ENCODE results near the gene ORC4. TPM values are rescaled to one million over a fixed set of nuclear protein-coding genes. Genes with fewer than 3 reads are reported as not detected.
"Not testable (repeated sequence)": the region's sequence is repeated elsewhere in the genome, so short reads cannot be mapped to it uniquely, and the experiment has no call there.

ORC4 gene
- total and polyA plus RNA-seq, 2 donors (not counting 3 experiments of a cell fraction or from before 2014, with no cell fraction given): 25.2 to 27.0 TPM

DNA sequence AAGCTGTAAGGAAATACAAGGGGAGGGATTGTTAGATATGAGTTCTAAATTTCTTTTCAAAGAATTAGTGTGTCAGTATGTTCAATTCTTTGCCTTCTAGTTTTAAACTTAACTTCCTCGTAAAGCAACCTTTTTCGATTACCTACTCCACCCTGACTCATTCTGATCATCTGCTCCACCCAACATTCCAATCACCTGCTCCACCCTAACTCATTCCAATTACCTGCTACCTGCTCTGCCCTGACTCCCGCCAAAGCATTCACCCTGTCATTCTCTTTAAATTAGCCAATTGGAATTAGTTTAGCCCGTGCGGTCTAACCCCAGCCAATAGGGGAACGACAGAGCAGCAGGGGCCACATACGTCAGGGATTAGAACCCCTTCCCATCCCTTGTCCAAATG is 12.1 kb downstream of the ORC4 start:
- H4K20me1 ChIP-seq (replicated peaks; ENCODE audit: control insufficient read depth, extremely low read depth, insufficient read depth, low read length); intact Hi-C loops (cut with micrococcal nuclease); H3K9me3 ChIP-seq (replicated peaks; ENCODE audit: control insufficient read depth, insufficient read depth, low read length); CTCF ChIA-PET; H3K9me1 ChIP-seq (replicated peaks; ENCODE audit: control insufficient read depth, extremely low read depth, insufficient read depth, low read length); H3K4me2 ChIP-seq (ENCODE audit: insufficient read depth, low read length); DNase-seq (ENCODE audit: low read depth, low spot score); H3K36me3 ChIP-seq (ENCODE audit: control insufficient read depth in 2 of 2, extremely low read depth in 1 of 2, insufficient read depth in 2 of 2, low read length in 2 of 2); H3K27ac ChIP-seq (ENCODE audit: insufficient read depth, low read depth, low read length); POLR2A ChIA-PET; BruUV-seq (replicated peaks); H3K4me3 ChIP-seq (replicated peaks in 1 of 3; ENCODE audit: insufficient read depth in 1 of 3, low read depth in 1 of 3, low read length in 3 of 3); H3K27me3 ChIP-seq (ENCODE audit: control insufficient read depth in 2 of 2, insufficient read depth in 2 of 2, low read length in 2 of 2); dilution Hi-C loops (cut with MboI; ENCODE audit: extremely low pct_ligation_motif_present, low sequenced_read_pairs); H3K9ac ChIP-seq (replicated peaks; ENCODE audit: extremely low read depth, insufficient read depth, low read length); H3K4me1 ChIP-seq (ENCODE audit: control insufficient read depth, extremely low read depth, insufficient read depth, low read length); H2AFZ ChIP-seq (ENCODE audit: low read depth, low read length); FAIRE-seq: not testable (repeated sequence)
- peaks cover 47% of the 10 kb centered on the region for H3K79me2 ChIP-seq (ENCODE audit: control insufficient read depth, insufficient read depth, low read length)

DNA sequence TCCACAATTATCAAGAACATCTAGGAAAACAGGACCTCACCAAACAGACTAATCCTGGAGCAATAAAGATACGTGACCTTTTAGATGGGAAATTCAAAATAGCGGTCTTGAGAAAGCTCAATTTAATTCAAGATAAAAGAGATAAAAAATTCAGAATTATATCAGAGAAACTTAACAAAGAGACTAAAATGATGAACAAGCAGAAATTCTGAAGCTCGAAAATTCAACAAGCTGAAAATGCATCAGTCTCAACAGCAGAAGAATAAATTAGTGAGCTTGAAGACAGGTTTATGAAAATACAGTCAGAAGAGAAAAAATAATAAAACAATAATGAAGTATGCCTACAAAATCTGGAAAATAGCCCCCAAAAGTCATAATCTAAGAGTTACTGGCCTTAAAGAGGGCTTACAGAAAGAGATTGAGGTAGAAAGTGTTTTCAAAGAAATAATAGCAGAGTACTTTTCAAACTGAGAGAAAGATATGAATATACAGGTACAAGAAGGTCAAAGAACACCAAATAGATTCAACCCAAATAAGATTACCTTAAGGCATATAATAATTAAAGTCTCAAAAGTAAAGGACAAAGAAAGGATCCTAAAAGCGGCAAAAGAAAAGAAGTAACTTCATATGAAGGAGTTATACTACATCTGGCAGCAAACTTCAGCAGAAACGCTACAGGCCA is 13.2 kb downstream of the ORC4 start:
- H3K27me3 ChIP-seq (ENCODE audit: control insufficient read depth in 2 of 2, insufficient read depth in 2 of 2, low read length in 2 of 2): no peaks in the 10 kb centered on the region
- no peaks in the 10 kb centered on the region for H3K4me1 ChIP-seq (ENCODE audit: control insufficient read depth, extremely low read depth, insufficient read depth, low read length)
- peaks cover 2% of the 10 kb centered on the region for H4K20me1 ChIP-seq (replicated peaks; ENCODE audit: control insufficient read depth, extremely low read depth, insufficient read depth, low read length)
- no peak overlapping the region for H2AFZ ChIP-seq (ENCODE audit: low read depth, low read length)
- H3K4me3 ChIP-seq (replicated peaks in 1 of 3; ENCODE audit: insufficient read depth in 1 of 3, low read depth in 1 of 3, low read length in 3 of 3): no peak overlapping the region
- no peaks in the 10 kb centered on the region for H3K9me3 ChIP-seq (replicated peaks; ENCODE audit: control insufficient read depth, insufficient read depth, low read length)
- FAIRE-seq: no peak
- intact Hi-C loops (cut with micrococcal nuclease): no loop called here
- H3K79me2 ChIP-seq (ENCODE audit: control insufficient read depth, insufficient read depth, low read length): peaks cover 38% of the 10 kb centered on the region
- no peak overlapping the region for H3K4me2 ChIP-seq (ENCODE audit: insufficient read depth, low read length)
- BruUV-seq (replicated peaks): no TSS peak
- ChIA-PET POLR2A (no interaction called here), CTCF (interaction anchor here (0.7 kb wide), 1 partner anchor 17 kb away, joined by 3 read pairs; no protein-coding TSS in a partner anchor)
- no peak overlapping the region for H3K27ac ChIP-seq (ENCODE audit: insufficient read depth, low read depth, low read length)
- no peak overlapping the region for H3K9ac ChIP-seq (replicated peaks; ENCODE audit: extremely low read depth, insufficient read depth, low read length)
- no peaks in the 10 kb centered on the region for H3K36me3 ChIP-seq (ENCODE audit: control insufficient read depth in 2 of 2, extremely low read depth in 1 of 2, insufficient read depth in 2 of 2, low read length in 2 of 2)
- dilution Hi-C loops (cut with MboI; ENCODE audit: extremely low pct_ligation_motif_present, low sequenced_read_pairs): no loop called here
- TF ChIP-seq POLR2A (IDR thresholded peaks at IDR 0.05; ENCODE audit: low read depth, low read length) (no peak), FOS (IDR thresholded peaks at IDR 0.05; ENCODE audit: borderline replicate concordance, insufficient read depth, low read length) (no peak), GATA2 (IDR thresholded peaks at IDR 0.05; ENCODE audit: insufficient read depth, insufficient read length, low read depth, low read length) (no peak), JUN (IDR thresholded peaks at IDR 0.05; ENCODE audit: borderline replicate concordance, insufficient read depth, insufficient read length, low read depth) (no peak)
- TF ChIP-seq, protein P1, sequence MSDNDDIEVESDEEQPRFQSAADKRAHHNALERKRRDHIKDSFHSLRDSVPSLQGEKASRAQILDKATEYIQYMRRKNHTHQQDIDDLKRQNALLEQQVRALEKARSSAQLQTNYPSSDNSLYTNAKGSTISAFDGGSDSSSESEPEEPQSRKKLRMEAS (IDR thresholded peaks at IDR 0.05; ENCODE audit: insufficient read depth, insufficient read length): no peak
- H3K9me1 ChIP-seq (replicated peaks; ENCODE audit: control insufficient read depth, extremely low read depth, insufficient read depth, low read length): no peaks in the 10 kb centered on the region
- DNase-seq (ENCODE audit: low read depth, low spot score): no peak

Measured in endothelial cell of umbilical vein (primary cell).